Subcutaneous adipose tissue (tissue), 4 donors: ENCODE results near the gene CNTNAP2. TPM values are rescaled to one million over a fixed set of nuclear protein-coding genes. Genes with fewer than 3 reads are reported as not detected.

Source experiments
- CTCF ChIP-seq: fragments of 450-650 bp; IDR thresholded peaks from one replicate; pipeline ENCODE4 v1.5.1; 2016; ENCODE audit warnings: low read depth, mild to moderate bottlenecking, control low read depth, antibody characterized with exemption, moderate library complexity
- total RNA-seq, 4 donors: library from RNA; depleted of rRNA; stranded (reverse); fragments of >200 nt; gene quantifications; one replicate each; pipeline ENCODE4 v1.1.0, GENCODE V29; 2016

CNTNAP2 gene
- total RNA-seq, 4 donors from 2014 or later, result not detected

GRCh38 chr7:147509035-147509501, 1392.5 kb downstream of the CNTNAP2 start:
- TF ChIP-seq CTCF, result no peak

GRCh38 chr7:147509541-147510200, 1393.1 kb downstream of the CNTNAP2 start:
- TF ChIP-seq CTCF, result no peak

GRCh38 chr7:147510201-147510542, 1393.6 kb downstream of the CNTNAP2 start:
- TF ChIP-seq CTCF, result no peak

DNA sequence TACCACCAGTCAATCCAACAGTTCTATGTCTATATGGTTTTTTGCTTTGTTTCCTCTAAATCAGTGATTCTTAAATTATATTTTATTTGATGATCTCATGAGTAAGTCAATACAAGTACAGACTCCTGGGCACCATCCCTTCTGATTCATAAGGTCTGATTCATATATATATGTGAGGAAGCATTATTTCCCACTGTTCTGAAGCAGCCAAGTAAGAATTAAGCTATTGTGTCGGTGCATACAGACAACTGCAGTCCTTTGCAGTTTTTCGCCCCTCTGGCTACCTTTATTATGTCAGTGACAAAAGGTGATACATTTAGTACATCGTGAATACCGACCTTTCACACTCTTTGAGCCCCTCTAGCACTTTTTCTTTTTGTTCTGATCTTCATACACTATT, 1394.3 kb downstream of the CNTNAP2 start:
- TF ChIP-seq CTCF, result no peak

DNA sequence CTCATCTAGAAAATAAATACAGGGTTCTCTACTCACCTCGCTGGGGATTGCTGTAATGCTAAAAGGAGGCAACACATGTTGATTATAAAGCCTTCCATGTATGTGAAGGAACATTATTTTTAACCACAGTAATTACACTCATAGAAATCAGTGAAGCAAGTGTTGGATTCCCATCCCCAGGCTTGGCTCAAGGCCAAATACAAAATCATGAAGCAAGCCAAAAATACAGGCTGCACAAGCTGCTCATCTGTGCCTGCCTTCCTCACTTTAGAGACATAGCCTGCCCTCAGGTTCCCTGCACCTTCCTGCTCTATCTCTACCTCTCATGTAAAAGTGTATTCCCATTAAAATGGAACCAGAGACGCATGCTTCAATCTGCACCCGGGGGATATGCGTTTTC, 1396.8 kb downstream of the CNTNAP2 start:
- TF ChIP-seq CTCF, result no peak

DNA sequence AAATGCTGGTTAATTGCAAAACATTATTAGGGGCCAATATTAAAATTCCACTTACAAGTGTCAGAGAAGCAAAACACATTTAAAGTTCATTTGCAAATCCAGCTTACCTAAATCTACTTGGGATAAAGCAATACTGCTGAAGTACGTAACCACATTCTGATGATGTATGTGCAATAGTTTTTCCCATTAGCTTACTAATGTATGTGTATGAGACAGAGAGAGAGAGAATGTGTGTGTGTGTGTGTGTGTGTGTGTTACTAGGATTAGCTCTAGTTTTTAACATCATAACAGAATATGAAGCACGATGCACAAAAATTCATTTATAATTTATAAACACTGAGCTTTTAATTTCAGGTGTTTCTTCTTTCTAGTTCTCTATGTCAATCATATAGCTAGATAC, 1399.8 kb downstream of the CNTNAP2 start:
- TF ChIP-seq CTCF, result no peak

GRCh38 chr7:147519062-147519461, 1402.5 kb downstream of the CNTNAP2 start:
- TF ChIP-seq CTCF, result no peak
